Kidney glomerular epithelial cell (primary cell): ENCODE measurements around the gene TIAM1.

Experiments used
- DNase-seq: peaks from one replicate; lab custom pipeline; 2025; lab: John Stamatoyannopoulos, UW

Gene TIAM1

GRCh38 chr21:31343680-31344480, at the start of gene TIAM1:
Gene TIAM1 (minus strand): TSS chr21:31344261. CDS start chr21:31266972, 77,289 bp downstream.
- DNase-seq: peak; percentile 45

- DNase-seq: no peak
Observed at GRCh38 chr21:31387560-31388186, 43.6 kb upstream of the TIAM1 start.

- no peak for DNase-seq
Observed at GRCh38 chr21:31386006-31386405, 41.9 kb upstream of the TIAM1 start.

- no peak for DNase-seq
Observed at GRCh38 chr21:31383770-31384169, 39.7 kb upstream of the TIAM1 start.

- DNase-seq: no peak
Observed at GRCh38 chr21:31382060-31382459, 38.0 kb upstream of the TIAM1 start.

GRCh38 chr21:31376301-31376700, 32.2 kb upstream of the TIAM1 start:
- no peak for DNase-seq

GRCh38 chr21:31374395-31374794, 30.3 kb upstream of the TIAM1 start:
- DNase-seq: no peak

- DNase-seq: no peak
Observed at GRCh38 chr21:31372471-31372765, 28.4 kb upstream of the TIAM1 start.

GRCh38 chr21:31371715-31372470, 27.8 kb upstream of the TIAM1 start:
- DNase-seq: no peak

GRCh38 chr21:31370893-31371544, 27.0 kb upstream of the TIAM1 start:
- DNase-seq: no peak

- DNase-seq: no peak
Observed at GRCh38 chr21:31370281-31370892, 26.3 kb upstream of the TIAM1 start.

GRCh38 chr21:31368361-31368760, 24.3 kb upstream of the TIAM1 start:
- no peak for DNase-seq

- no peak for DNase-seq
Observed at GRCh38 chr21:31367801-31368200, 23.7 kb upstream of the TIAM1 start.

GRCh38 chr21:31366825-31367224, 22.8 kb upstream of the TIAM1 start:
- peak; percentile 70 for DNase-seq

- no peak for DNase-seq
Observed at GRCh38 chr21:31364253-31364945, 20.3 kb upstream of the TIAM1 start.

GRCh38 chr21:31363720-31364119, 19.7 kb upstream of the TIAM1 start:
- no peak for DNase-seq

GRCh38 chr21:31360717-31361116, 16.7 kb upstream of the TIAM1 start:
- no peak for DNase-seq

GRCh38 chr21:31358158-31358557, 14.1 kb upstream of the TIAM1 start:
- DNase-seq: no peak

- no peak for DNase-seq
Observed at GRCh38 chr21:31356440-31356839, 12.4 kb upstream of the TIAM1 start.

- peak; percentile 96 for DNase-seq
Observed at GRCh38 chr21:31354604-31355443, 10.8 kb upstream of the TIAM1 start.

- DNase-seq: no peak
Observed at GRCh38 chr21:31354122-31354521, 10.1 kb upstream of the TIAM1 start.
